TTC549 (cell line): ENCODE data around the gene ERCC8.
"Not testable (repeated sequence)": the region's sequence is repeated elsewhere in the genome, so short reads cannot be mapped to it uniquely, and the experiment has no call there.

Source experiments
- FAIRE-seq: peaks from 2 replicates; lab custom pipeline; 2012; peaks lifted over from hg19 to GRCh38; lab: Jason Lieb, UNC

The ERCC8 gene

DNA sequence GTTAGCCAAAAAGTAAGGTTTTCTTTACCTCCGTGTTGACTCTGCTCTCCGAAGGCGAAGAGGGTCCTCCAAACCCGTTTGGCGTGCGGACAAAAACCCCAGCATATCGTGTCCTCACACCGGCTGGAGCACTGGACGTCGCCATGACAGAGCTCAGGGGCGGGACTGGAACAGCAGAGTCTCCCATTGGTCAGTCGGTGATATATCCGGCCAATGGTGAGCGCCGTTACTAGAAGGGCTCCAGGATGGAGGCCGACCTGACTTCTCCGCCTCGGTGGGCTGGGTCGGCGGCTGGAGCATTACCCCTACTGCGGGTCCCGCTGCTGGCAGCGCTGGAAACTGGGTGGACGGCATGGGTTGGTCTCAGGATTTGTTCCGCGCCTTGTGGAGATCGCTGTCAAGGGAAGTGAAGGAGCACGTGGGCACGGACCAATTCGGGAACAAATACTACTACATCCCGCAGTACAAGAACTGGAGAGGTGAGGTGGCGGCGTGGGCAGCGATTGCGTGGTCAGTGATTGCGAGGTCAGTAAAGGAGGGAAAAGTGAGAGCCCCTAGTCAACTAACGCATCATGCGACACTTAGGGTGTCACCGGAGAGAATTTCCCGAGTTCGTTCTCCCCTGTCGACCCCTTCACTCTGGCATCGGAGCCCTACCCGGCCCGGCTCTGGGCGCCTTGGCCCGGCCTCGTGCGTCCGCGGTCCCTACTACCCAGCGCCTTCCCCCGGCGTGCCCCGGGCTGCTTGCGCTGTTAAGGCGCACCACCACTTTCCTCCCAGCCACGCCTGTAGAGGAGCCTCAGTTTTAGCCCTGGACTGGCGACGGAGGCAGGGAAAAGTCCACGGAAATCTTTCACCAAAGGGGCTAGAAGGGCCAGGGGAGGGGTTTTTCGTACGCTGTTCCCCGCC lies at the start of gene ERCC8, which contains the start of gene NDUFAF2:
Gene ERCC8, minus strand, starts transcription at position 167 of the 909 bp plus-strand sequence. Its CDS starts 62 bp downstream, at position 105.
Gene NDUFAF2, plus strand, starts transcription at position 302 of the 909 bp plus-strand sequence. Its CDS starts 51 bp downstream, at position 353.
- FAIRE-seq = peak; percentile 67

GRCh38 chr5:60993875-60994571 lies 49.2 kb upstream of the ERCC8 start:
- FAIRE-seq = no peak

GRCh38 chr5:60993425-60993824 lies 48.6 kb upstream of the ERCC8 start:
- no peak for FAIRE-seq

DNA sequence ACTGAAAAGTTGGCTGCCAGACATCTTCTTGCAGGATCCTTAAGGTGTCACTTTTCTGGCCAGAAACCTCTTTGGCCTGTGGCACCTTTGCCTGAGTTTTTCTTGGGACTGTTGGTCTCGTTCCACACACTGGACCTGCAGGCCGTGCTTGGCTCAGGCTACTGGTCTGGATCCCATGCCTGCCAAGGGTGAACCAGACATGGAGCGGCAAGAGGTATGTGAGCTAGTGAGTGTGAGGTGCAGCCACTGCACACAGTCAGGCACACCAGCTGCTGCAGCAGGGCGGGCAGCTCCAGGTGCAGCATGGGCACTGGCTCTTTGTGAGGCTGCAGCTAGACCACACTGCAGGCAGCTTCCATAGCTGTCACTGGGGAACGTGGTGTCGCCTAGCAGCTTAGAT lies 48.0 kb upstream of the ERCC8 start:
- FAIRE-seq = no peak

GRCh38 chr5:60989790-60990189 lies 44.9 kb upstream of the ERCC8 start:
- FAIRE-seq = no peak

DNA sequence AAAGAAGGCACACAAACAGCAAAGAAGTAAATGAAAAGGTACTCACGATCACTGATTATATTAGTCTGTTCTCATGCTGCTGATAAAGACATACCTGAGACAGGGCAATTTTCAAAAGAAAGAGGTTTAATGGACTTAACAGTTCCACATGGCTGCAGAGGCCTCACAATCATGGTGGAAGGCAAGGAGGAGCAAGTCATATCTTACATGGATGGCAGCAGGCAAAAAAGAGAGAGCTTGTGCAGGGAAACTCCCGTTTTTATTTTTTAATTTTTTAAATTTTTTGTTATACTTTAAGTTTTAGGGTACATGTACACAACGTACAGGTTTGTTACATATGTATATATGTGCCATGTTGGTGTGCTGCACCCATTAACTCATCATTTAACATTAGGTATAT lies 37.3 kb upstream of the ERCC8 start:
- not testable (repeated sequence) for FAIRE-seq

- FAIRE-seq = no peak
Observed at GRCh38 chr5:60980511-60980910, 35.6 kb upstream of the ERCC8 start.

DNA sequence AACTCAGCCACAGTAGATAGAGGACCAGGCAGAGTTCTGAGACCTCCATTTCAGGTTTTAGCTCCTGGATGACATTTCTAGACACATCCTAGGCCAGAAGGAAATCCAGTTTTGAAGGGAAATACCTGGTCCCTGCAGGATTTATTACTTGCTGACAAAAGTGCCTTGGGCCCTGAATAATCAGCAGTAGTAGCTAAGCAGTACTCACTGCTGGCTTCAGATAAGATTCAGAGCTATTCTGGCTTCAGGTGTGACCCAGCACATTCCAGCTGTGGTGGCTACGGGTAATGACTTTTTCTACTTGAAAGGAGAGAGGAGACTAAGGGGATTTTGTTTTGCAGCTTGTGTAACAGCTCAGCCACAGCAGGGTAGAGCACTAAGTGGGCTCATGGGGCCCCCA lies 34.1 kb upstream of the ERCC8 start:
- FAIRE-seq = no peak

DNA sequence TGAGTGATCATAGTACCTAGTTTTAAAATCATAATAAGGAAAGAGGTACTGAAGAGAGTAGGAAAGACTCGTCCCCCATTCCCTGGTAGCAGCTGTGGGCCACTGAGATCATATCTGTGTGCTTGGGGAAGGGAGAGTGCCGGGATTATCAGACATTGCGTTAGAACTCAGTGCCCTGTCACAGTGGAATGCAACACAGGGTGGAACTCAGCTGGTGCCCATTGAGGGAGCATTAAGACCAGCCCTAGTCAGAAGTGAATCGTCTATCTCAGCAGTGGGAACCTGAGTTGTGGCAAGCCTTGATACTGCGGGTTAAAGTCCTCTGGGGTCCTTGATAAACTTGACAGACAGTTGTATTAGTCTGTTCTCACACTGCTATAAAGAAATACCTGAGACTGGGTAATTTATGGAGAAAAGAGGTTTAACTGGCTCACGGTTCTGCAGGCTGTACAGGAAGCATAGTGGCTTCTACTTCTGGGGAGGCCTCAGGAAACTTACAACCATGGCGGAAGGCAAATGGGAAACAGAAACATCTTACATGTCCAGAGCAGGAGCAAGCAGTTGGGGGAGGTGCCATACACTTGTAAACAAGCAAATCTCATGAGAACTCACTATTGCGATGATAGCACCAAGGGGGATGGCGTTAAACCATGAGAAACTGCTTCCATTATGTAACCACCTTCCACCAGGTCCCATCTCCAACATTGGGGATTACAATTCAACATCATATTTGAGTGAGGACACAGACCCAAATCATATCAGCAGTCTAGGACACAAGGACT lies 33.3 kb upstream of the ERCC8 start:
- FAIRE-seq = no peak

GRCh38 chr5:60972231-60972630 lies 27.4 kb upstream of the ERCC8 start:
- FAIRE-seq = no peak

- no peak for FAIRE-seq
Observed at GRCh38 chr5:60961685-60962084, 16.8 kb upstream of the ERCC8 start.

DNA sequence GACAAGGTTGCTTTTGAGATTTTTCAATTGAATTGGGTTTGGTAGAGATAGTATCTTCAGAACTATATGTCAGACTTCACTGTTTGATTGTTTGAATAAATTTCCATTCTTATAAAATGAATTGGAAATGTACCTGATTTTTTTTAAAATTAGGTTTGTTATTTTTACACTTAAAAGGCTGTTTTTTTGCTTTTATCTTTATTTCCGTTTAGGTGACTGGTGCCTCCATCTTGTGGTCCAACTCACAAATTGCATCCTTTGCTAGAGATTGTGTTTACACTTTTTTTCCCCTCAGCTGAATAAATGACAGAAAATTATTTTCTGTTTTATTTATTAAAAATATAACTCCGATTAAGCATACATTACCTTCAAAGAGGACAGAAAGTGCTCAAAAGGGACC lies 15.7 kb upstream of the ERCC8 start:
- peak; percentile 89 for FAIRE-seq

DNA sequence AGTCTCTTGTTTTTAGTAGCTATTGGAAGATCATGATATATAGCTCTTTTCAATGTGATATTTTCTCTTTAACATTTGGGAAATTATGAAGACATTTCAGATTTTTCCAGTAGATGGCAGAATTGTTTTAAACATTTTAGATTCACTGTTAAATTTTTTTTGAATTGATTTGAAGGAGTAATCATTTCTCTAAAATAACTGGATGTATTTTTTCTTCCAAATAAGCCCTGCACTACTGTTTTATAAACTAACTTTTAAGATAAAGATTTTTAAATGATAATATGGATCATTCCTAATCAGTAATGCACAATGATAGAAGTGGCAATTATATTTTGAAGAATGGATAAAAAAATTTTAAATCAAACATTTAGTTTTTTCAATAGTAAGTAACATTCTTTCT lies 14.3 kb upstream of the ERCC8 start:
- peak; percentile 93 for FAIRE-seq

DNA sequence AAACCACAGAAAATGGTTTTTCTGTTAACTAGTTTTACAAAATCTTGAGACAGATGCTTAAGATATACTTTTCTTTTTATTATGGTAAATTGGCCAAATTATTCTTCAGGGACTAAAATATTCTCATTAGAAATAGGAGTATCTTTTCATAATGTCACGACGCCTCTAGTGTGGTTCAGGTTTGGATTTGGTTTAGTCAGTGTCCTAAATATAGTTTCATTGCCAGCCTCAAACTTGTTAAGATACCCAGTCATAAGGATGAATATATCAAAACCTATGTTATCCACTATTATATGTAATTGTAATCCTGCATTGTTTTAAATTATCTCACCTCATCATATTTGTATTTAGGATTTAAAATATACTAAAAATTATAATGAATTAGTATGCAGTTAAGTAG lies 13.8 kb upstream of the ERCC8 start:
- no peak for FAIRE-seq

DNA sequence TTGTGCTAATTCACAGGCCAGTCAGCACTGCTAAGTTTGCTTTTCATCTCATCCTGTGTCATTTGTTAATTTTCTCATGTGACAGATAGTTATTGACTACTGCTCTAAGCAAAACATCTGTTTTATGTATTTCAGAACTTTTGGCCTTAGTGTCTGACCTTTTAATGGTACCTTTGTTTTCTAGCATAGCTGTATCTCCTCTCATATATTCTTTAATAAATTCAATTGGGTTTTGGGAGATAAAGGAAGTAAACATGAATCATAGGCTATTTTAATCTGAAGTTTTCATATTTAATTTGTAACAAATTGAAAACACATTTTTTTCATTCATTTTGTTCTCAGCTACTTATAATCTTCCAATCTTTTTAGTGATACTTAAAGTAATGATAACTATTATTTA lies 13.2 kb upstream of the ERCC8 start:
- FAIRE-seq = no peak

DNA sequence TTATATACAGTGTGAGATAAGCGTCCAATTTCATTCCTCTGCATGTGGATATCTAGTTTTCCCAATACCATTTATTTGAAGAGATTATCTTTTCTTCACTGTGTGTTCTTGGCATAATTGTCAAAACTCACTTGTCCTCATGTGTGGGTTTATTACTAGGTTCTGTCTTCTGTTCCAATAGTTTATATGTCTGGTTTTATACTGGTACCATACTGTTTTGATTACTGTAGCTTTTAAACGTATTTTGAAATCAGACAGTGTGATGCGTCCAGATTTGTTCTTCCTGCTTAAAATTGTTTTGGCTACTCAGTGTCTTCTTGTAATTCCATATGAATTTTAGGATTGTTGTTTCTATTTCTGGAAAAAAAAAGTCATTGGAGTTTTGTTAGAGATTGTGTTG lies 10.4 kb upstream of the ERCC8 start:
- FAIRE-seq = no peak

DNA sequence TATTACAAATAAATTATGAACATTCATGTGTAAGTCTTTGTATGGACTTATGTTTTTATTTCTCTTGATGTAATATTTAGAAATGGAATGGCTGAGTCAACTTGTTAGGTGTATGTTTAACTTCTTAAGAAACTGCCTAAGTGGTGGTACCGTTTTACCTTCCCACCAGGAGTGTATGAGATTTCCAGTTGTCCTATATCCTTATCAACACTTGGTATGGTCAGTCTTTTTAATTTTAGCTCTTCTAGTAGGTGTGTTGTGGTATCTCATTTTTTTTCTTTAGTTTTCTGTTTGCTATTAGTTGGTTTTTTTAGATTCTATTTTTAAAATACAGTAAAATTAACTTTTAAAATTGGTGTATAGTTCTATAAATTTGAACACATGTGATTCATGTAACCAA lies 3.9 kb upstream of the ERCC8 start:
- FAIRE-seq = no peak

DNA sequence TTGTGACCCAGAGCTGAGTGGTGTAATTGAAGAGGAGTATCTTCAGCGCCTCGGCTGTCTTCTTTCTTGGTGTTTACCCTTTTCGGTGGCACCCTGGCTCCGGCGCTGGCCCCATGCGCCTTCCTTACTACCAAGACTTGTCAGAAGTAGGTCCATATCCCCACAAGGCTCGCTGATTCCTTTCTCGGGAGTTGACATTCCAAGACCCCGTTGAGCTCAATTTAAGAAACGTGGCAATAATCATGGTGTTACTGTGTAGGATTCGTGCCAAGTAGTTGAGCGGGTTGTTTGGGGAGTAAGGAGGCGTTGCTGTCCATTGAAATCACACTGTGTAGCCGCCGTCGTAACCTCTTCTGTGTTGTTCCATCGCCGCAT lies 930 bp upstream of the ERCC8 start:
- FAIRE-seq = no peak

- no peak for FAIRE-seq
Observed at GRCh38 chr5:60943624-60944023, 1.2 kb downstream of the ERCC8 start.

DNA sequence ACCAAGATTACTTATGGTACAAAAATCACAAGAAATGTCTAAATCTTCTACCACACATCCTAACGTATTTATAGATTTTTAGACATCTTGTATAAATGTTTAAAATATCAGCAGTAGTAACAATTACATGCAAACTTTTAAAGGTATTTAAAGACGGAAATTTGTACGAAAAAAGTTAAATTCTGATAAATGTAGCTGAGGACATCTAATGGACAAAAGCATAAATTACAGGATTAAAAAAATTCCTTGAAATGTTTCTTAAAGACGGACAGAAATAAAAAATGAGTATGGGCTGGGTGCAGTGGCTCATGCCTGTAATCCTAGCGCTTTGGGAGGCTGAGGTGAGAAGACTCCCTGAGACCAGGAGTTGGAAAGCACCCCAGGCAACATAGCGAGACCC lies 15.8 kb downstream of the ERCC8 start:
- FAIRE-seq = peak; percentile 54

GRCh38 chr5:60927450-60927849 lies 17.4 kb downstream of the ERCC8 start:
- no peak for FAIRE-seq

GRCh38 chr5:60918466-60918865 lies 26.4 kb downstream of the ERCC8 start:
- no peak for FAIRE-seq

DNA sequence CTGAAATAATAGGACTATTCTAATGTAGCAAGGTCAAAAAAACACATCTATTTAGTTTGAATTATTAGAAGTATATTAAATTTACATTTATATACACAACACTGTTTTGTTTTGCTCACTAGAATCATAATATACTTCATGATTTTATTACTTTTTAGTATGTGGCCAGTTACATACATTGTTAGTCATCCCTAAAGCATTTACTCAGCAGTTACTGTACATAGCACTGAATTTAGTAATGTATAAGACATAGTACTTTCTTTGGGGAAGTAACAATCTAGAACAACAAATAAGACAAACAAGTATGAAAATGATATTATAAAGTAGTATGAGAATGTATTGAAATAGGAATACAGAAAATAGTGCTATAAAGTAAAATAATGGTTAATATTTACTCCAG lies 28.2 kb downstream of the ERCC8 start:
- peak; percentile 51 for FAIRE-seq
